SU-DHL-6 (cell line): Measurements from ENCODE around the gene YWHAG.

Experiments used
- EZH2phosphoT487 ChIP-seq: fragments of 200-600 bp; sonication (generic), shearing (Covaris generic); conservative IDR thresholded peaks from 2 replicates; pipeline ENCODE4 v1.6.1; 2018; ENCODE audit warnings: mild to moderate bottlenecking, antibody characterized with exemption, low read length, moderate library complexity, mixed read lengths
- TF ChIP-seq, protein P1 (sequence below): fragments of 200-600 bp; sonication (generic); IDR thresholded peaks from one replicate; pipeline ENCODE4 v1.5.1; 2017; ENCODE audit warnings: antibody characterized with exemption, mild to moderate bottlenecking, low read length, moderate library complexity; ENCODE audit not compliant: insufficient read depth, poor library complexity, severe bottlenecking

GRCh38 chr7:76325811-76326210, 33.0 kb downstream of the YWHAG start:
- TF ChIP-seq, protein P1, sequence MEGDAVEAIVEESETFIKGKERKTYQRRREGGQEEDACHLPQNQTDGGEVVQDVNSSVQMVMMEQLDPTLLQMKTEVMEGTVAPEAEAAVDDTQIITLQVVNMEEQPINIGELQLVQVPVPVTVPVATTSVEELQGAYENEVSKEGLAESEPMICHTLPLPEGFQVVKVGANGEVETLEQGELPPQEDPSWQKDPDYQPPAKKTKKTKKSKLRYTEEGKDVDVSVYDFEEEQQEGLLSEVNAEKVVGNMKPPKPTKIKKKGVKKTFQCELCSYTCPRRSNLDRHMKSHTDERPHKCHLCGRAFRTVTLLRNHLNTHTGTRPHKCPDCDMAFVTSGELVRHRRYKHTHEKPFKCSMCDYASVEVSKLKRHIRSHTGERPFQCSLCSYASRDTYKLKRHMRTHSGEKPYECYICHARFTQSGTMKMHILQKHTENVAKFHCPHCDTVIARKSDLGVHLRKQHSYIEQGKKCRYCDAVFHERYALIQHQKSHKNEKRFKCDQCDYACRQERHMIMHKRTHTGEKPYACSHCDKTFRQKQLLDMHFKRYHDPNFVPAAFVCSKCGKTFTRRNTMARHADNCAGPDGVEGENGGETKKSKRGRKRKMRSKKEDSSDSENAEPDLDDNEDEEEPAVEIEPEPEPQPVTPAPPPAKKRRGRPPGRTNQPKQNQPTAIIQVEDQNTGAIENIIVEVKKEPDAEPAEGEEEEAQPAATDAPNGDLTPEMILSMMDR = no peak
- TF ChIP-seq EZH2phosphoT487 = no peak
